Bronchial epithelial cell (primary cell): ENCODE results near the gene CCR5. TPM values are rescaled to one million over a fixed set of nuclear protein-coding genes. Genes with fewer than 3 reads are reported as not detected.
A peak's percentile ranks its signal among the peaks of the same experiment; 100 is the strongest.
"Not testable (repeated sequence)": the region's sequence is repeated elsewhere in the genome, so short reads cannot be mapped to it uniquely, and the experiment has no call there.

Source experiments
- DNase-seq: peaks from one replicate; pipeline ENCODE4 v3.0.0-alpha.2; 2010; ENCODE audit warnings: low read depth
- FAIRE-seq: peaks from 2 replicates; lab custom pipeline; 2011; peaks lifted over from hg19 to GRCh38; lab: Jason Lieb, UNC
- H3K27me3 ChIP-seq: 2 replicates; pipeline ENCODE4 v1.5.1; 2011; ENCODE audit warnings: low read length; ENCODE audit not compliant: control insufficient read depth, insufficient read depth
- H3K36me3 ChIP-seq: 2 replicates; pipeline ENCODE4 v1.5.1; 2011; ENCODE audit warnings: low read length; ENCODE audit not compliant: control insufficient read depth, insufficient read depth
- H3K4me3 ChIP-seq: 2 replicates; pipeline ENCODE4 v1.5.1; 2011; ENCODE audit warnings: mild to moderate bottlenecking, low read depth, low read length, control low read depth
- total RNA-seq: library from RNA; depleted of rRNA; stranded (reverse); fragments of >200 nt; gene quantifications from 2 replicates; pipeline ENCODE4 v1.2.1, GENCODE V29; 2014
- TF ChIP-seq, protein P1 (sequence below): IDR thresholded peaks from 2 replicates; pipeline ENCODE4 v1.5.1; 2011; ENCODE audit warnings: mild to moderate bottlenecking, moderate library complexity, low read length, control low read depth, inconsistent platforms; ENCODE audit not compliant: insufficient read depth, severe bottlenecking

CCR5 gene
- total RNA-seq, 1 donor from 2014 or later = not detected

DNA sequence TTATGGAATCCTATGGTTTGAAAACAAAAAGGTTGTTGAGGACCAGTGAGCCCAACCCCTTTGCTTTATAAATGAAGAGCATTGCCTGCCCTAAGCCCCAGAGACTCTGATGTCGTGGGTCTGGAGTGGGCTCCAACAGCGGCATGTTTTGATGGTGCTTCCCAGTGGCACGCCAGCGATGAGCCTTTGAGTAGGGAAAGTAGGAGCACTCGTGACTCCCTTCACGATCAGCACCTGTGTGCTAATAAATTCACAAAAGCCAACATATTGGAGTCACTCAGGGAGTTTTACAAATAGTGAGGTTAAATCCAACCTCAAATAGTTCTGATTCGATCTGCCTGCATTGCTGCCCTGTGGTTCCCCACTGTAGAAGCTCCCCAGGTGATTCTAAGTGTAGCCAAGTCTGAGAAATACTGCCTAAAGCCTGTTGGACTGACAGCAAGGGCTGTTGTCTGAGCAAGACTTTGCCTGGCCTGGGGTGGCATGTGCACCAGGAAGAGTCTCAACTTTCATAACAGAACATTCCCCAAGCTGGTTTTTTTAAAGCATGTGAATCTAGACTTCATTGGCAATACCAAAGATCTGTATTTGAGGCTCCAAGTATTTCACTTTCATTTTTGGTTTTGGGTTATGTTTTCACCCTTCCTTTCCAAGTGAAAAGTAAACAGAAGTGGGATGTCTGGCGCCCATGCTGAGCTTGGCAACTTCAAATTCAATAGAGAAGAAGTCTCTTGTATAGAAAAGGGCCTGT lies 9.9 kb downstream of the CCR5 start:
- peaks cover 2% of the 10 kb centered on the region for H3K27me3 ChIP-seq
- H3K4me3 ChIP-seq = no peak overlapping the region
- FAIRE-seq (peak; percentile 76), DNase-seq (peak; percentile 33)
- TF ChIP-seq, protein P1, sequence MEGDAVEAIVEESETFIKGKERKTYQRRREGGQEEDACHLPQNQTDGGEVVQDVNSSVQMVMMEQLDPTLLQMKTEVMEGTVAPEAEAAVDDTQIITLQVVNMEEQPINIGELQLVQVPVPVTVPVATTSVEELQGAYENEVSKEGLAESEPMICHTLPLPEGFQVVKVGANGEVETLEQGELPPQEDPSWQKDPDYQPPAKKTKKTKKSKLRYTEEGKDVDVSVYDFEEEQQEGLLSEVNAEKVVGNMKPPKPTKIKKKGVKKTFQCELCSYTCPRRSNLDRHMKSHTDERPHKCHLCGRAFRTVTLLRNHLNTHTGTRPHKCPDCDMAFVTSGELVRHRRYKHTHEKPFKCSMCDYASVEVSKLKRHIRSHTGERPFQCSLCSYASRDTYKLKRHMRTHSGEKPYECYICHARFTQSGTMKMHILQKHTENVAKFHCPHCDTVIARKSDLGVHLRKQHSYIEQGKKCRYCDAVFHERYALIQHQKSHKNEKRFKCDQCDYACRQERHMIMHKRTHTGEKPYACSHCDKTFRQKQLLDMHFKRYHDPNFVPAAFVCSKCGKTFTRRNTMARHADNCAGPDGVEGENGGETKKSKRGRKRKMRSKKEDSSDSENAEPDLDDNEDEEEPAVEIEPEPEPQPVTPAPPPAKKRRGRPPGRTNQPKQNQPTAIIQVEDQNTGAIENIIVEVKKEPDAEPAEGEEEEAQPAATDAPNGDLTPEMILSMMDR = no peak
- H3K36me3 ChIP-seq = no peaks in the 10 kb centered on the region

DNA sequence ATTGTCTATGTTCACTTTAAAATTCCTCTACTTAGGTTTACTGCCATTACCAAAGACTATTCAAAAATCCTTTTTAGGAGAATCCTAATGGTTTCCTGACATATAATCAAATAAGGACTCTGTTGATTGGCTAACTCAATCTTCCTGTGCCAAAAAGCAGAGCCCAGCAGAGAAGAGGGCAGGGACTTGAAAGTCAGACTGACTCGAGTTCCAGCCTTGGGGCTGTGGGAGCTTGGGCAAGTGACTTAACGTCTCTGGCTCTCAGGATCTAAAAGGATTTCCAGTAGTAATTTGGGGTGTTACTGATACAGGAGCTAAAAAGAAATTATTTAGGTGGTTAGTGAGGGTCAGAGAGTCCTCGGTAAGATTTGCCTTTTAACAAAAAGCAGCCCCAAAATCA lies 10.9 kb downstream of the CCR5 start:
- Histone ChIP-seq H3K27me3 (peaks cover 2% of the 10 kb centered on the region), H3K4me3 (no peak overlapping the region), H3K36me3 (no peaks in the 10 kb centered on the region)
- TF ChIP-seq, protein P1 = no peak
- FAIRE-seq (no peak), DNase-seq (no peak)

DNA sequence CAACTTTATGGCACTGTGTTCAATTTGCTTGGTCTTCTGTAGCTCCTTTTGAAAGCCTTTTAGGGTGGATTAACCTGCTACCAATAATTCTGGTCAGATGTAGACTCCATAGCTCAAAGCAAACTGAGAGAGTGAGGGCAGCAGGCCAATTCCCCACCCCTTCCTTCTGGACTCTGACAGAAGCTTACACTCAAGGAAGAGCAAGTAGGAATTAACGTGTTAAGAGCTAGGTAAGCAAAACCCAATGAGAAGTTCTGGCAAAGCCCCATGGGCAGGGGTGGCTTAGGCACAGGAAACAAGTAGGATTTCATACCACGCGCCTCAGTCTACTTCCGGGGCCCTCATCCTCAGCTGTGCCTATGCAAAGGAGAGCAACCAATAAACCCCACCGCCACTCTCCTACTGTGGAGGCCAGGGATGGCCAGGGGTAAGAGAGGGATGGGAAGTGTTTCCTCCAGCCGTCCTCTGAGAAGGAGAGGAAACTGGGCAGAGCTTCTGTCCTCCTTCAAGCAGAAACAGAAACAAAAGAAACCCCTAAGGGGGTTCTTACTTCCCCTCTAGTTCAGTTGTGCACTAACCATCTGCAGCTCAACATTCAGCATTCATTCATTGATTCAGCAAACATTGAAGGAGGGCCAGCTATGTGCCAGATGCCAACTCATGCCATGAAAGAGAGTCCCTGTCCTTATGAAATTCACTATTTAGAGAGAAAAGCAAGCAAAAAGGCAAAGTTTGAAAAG lies 12.6 kb downstream of the CCR5 start:
- no peaks in the 10 kb centered on the region for H3K36me3 ChIP-seq
- no peaks in the 10 kb centered on the region for H3K27me3 ChIP-seq
- FAIRE-seq (no peak), DNase-seq (no peak)
- TF ChIP-seq, protein P1 = no peak
- H3K4me3 ChIP-seq = no peak overlapping the region

DNA sequence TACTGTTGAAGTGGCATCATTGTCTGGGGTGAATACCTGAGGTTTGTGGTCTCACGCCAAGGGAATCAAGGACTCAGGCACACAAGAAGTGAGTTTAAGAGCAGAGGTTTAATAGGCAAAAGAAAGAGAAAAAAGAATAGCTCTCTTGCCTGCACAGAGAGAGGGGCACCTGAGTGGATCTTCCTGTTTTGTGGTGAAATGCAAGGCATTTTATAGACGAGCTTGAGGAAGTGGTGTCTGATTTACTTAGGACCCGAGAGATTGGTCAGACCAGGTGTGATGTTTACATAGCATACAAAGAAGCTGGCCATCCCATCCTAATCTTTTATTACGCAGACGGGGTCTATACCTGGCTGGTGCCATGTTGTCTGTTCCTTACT lies 13.2 kb downstream of the CCR5 start:
- TF ChIP-seq, protein P1 = no peak
- FAIRE-seq (no peak), DNase-seq (no peak)
- H3K4me3 ChIP-seq = no peak overlapping the region
- H3K27me3 ChIP-seq = no peaks in the 10 kb centered on the region
- H3K36me3 ChIP-seq = no peaks in the 10 kb centered on the region

DNA sequence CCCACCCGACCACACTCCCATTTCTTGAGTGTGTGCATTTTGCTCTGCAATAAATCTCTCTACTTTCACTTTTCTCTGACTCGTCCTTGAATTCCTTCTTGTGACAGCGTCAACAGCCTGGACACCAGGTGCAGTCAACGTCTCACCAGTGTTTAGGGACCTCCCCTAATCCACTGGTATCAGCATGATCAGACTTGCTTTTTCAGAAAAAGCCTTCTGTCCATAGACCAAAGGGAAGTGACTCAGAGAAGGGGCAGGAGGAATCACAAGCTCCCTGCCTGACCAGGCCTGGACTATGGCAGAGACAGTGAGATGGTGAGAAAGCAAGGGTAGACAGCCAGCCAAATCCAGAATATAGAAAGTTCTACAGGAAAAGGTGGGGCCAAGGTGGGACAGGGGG lies 15.5 kb downstream of the CCR5 start:
- Histone ChIP-seq H3K27me3 (no peaks in the 10 kb centered on the region), H3K36me3 (no peaks in the 10 kb centered on the region), H3K4me3 (no peak overlapping the region)
- TF ChIP-seq, protein P1 = no peak
- DNase-seq (peak; percentile 99), FAIRE-seq (peak; percentile 97)

DNA sequence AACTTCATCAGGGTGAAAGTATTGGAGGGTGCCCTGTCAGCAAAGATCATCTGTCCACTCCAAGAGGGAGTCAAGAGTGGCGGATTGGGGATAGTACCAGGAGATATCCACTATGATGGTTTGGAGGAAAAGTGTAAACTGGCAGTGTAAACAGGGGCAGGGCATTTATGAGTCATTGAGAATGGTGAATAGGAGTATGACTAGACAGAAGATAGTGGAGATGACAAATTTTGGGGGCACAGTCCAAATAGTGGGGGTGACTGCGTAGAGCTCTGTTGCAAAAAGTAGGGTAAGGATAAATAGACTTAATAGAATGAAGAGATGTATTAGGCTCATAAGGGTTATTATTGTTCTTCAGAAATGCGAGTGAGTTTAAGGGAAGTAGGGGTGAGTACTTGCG lies 18.1 kb downstream of the CCR5 start:
- FAIRE-seq, H3K36me3 ChIP-seq, H3K27me3 ChIP-seq, H3K4me3 ChIP-seq: not testable (repeated sequence)
- peak; percentile 46 for DNase-seq
